Nephron progenitor cell (in vitro differentiated cells): ENCODE data around the gene S1PR3.

Experiments
- DNase-seq: peaks from one replicate; pipeline ENCODE4 v3.0.0; 2021
- H3K27ac Mint-ChIP-seq: 2 replicates; pipeline ENCODE4 v1.8.0; 2021; ENCODE audit warnings: mild to moderate bottlenecking, moderate library complexity, mixed read lengths
- H3K27me3 Mint-ChIP-seq: 2 replicates; pipeline ENCODE4 v1.8.0; 2021; ENCODE audit warnings: mild to moderate bottlenecking, low read depth, mixed read lengths; ENCODE audit not compliant: poor library complexity
- H3K36me3 Mint-ChIP-seq: 2 replicates; pipeline ENCODE4 v1.8.0; 2021; ENCODE audit warnings: low read depth, mixed read lengths
- H3K4me1 Mint-ChIP-seq: 2 replicates; pipeline ENCODE4 v1.8.0; 2021; ENCODE audit warnings: mixed read lengths
- H3K4me3 Mint-ChIP-seq: 2 replicates; pipeline ENCODE4 v1.8.0; 2021; ENCODE audit warnings: mild to moderate bottlenecking, moderate library complexity, mixed read lengths
- H3K9me3 Mint-ChIP-seq: 2 replicates; pipeline ENCODE4 v1.8.0; 2021; ENCODE audit warnings: mild to moderate bottlenecking, moderate library complexity, mixed read lengths
- CTCF ChIP-seq: fragments of 200-600 bp; sonication (generic); IDR thresholded peaks from 2 replicates; pipeline ENCODE4 v1.5.0; 2021; ENCODE audit warnings: antibody characterized with exemption

Gene S1PR3

DNA sequence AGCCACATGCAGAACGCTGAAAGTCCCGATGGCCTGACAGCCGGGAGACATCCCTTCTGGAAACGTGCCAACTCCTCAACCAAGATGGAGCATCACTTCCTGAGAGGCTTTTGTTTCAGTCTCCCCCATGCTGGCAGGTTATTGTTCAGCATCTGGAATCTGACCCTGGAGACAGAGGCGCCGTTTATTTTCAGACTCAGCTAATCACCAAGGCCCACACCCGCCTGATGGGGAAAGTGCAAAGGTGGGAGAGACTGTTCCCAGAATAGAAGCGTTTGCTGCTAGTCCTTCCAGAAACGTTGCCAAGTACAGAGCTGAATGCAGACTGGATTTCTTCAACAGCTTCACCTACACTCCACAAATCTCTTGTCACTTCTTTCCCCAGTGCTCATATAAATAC lies 41.8 kb upstream of the S1PR3 start:
- Mint-ChIP-seq H3K4me3 (no peak overlapping the region), H3K27me3 (no peaks in the 10 kb centered on the region), H3K27ac (peak overlapping the region; percentile 61), H3K4me1 (peaks cover 45% of the 10 kb centered on the region), H3K36me3 (no peaks in the 10 kb centered on the region), H3K9me3 (no peaks in the 10 kb centered on the region)
- no peak for TF ChIP-seq CTCF
- peak; percentile 8 for DNase-seq

DNA sequence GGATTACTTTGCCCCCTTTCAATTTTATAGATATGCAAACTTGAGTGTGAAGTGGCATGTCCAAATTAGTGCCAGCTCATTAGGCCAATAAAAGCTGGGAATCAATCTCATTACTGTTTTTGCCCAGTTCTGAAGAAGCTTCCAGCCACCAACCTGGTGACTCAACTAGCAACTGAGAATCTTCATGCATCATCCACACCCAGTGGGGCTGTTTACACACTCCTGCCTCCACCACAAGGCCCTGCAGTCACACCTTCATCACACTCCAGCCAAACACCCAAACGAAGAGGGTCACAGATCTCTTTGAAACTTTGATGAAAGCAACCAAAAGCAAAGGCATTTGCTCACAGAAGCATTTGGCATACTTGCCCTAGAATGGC lies 41.3 kb upstream of the S1PR3 start:
- peaks cover 1% of the 10 kb centered on the region for H3K27me3 Mint-ChIP-seq
- DNase-seq = no peak
- H3K27ac Mint-ChIP-seq = peak overlapping the region; percentile 90
- TF ChIP-seq CTCF = no peak
- no peaks in the 10 kb centered on the region for H3K36me3 Mint-ChIP-seq
- H3K9me3 Mint-ChIP-seq = no peaks in the 10 kb centered on the region
- H3K4me3 Mint-ChIP-seq = peak overlapping the region; percentile 11
- peaks cover 47% of the 10 kb centered on the region for H3K4me1 Mint-ChIP-seq

GRCh38 chr9:88950341-88951154 lies 40.7 kb upstream of the S1PR3 start:
- Mint-ChIP-seq H3K27me3 (peaks cover 5% of the 10 kb centered on the region), H3K9me3 (no peaks in the 10 kb centered on the region), H3K27ac (no peak overlapping the region), H3K36me3 (no peaks in the 10 kb centered on the region), H3K4me3 (peak overlapping the region; percentile 11), H3K4me1 (peaks cover 53% of the 10 kb centered on the region)
- TF ChIP-seq CTCF = no peak
- DNase-seq = no peak

GRCh38 chr9:88951155-88951542 lies 40.1 kb upstream of the S1PR3 start:
- Mint-ChIP-seq H3K4me1 (peaks cover 57% of the 10 kb centered on the region), H3K4me3 (no peak overlapping the region), H3K27me3 (peaks cover 5% of the 10 kb centered on the region)

DNA sequence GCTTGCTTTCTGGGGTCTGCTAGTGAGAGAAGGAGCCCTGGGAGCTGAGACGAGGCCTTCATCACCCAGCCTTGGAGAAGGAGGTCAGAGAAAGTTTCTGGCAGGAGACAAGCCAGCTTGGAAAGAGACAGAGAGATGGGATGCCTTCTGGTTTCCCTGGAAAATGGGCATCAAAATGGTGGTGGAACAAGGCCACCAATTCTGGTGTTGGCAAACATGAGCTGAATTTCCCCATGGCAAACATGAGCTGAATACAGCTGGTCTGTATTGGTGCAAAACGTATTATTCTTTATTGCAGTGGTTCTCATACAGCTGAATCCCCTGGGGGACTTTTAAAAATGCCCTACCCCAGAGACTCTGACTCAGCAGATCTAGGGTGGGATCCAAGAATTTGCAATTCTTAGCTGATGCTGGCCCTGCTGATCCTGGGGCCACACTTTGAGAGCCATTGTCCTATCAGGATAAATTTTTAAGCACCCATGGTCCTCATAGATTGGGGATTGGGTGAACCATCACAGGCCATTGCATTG lies 39.1 kb upstream of the S1PR3 start:
- Mint-ChIP-seq H3K27me3 (peaks cover 5% of the 10 kb centered on the region), H3K4me3 (no peak overlapping the region), H3K27ac (no peak overlapping the region), H3K36me3 (no peaks in the 10 kb centered on the region), H3K9me3 (no peaks in the 10 kb centered on the region), H3K4me1 (peaks cover 57% of the 10 kb centered on the region)
- no peak for DNase-seq
- no peak for TF ChIP-seq CTCF

More at GRCh38 chr9:88951155-88951542, 40.1 kb upstream of the S1PR3 start:
- no peaks in the 10 kb centered on the region for H3K9me3 Mint-ChIP-seq
- no peak for DNase-seq
- no peak overlapping the region for H3K27ac Mint-ChIP-seq
- H3K36me3 Mint-ChIP-seq = no peaks in the 10 kb centered on the region
- no peak for TF ChIP-seq CTCF

GRCh38 chr9:88952976-88953375 lies 38.3 kb upstream of the S1PR3 start:
- H3K36me3 Mint-ChIP-seq = no peaks in the 10 kb centered on the region
- no peaks in the 10 kb centered on the region for H3K9me3 Mint-ChIP-seq
- DNase-seq = no peak
- peaks cover 5% of the 10 kb centered on the region for H3K27me3 Mint-ChIP-seq
- no peak overlapping the region for H3K4me3 Mint-ChIP-seq
- peaks cover 53% of the 10 kb centered on the region for H3K4me1 Mint-ChIP-seq
- no peak overlapping the region for H3K27ac Mint-ChIP-seq
- TF ChIP-seq CTCF = no peak
